ENCODE measurements around the gene SNRNP40.
"Not testable (repeated sequence)": the region's sequence is repeated elsewhere in the genome, so short reads cannot be mapped to it uniquely, and the experiment has no call there.

SNRNP40 gene

DNA sequence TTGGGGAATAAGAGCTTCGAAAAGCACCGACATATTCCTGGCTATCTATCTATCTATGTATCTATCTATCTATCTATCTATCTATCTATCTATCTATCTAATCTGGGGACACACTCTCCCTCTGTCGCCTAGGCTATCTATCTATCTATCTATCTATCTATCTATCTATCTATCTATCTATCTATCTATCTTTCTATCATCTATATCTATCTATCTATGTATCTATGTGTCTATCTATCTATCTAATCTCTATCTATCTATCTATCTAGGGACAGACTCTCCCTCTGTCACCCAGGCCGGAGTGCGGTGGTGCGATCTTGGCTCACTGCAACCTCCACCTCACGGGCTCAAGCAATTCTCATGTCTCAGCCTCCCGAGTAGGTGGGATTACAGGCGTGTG is 14.2 kb downstream of the SNRNP40 start:
- DNase-seq (ENCODE audit: low spot score), result not testable (repeated sequence)

DNA sequence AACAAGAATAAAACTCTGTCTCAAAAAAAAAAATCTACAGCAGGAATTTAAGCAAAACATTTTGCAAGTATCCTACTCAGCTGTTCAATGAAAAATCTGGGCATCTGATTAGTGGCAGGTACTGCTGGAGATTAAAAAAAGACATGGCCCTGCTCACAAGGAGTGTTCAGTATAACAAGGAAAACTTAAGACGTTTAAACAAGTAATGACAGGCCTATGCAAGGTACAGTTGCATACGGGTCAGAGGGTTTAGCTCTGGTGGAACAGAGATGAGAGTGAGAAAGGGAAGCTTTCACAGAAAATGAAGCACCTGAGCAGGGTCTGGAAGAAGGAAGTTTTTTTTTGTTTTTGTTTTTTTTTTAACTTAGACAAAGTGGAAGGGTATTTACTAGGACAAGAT is 23.0 kb downstream of the SNRNP40 start:
- DNase-seq (ENCODE audit: low spot score), result no peak

DNA sequence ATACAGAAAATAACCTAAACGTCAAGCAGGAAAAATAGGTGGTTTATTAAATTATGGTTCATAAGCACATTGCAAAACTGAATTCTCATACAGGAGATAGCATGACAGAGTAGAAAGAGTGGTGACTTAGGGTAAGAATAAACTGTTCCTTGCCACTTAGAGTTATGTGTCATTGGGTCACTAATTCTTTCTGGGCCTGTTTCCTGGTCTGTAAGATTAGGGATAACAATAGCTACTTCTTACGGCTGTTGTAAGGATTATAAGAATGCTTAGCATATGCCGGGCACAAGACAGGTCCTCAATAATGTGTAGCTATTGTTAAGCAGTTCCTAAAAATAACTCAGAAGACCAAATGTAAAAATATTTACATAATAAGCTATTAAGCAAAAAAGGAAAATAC is 24.2 kb downstream of the SNRNP40 start:
- no peak for DNase-seq (ENCODE audit: low spot score)

DNA sequence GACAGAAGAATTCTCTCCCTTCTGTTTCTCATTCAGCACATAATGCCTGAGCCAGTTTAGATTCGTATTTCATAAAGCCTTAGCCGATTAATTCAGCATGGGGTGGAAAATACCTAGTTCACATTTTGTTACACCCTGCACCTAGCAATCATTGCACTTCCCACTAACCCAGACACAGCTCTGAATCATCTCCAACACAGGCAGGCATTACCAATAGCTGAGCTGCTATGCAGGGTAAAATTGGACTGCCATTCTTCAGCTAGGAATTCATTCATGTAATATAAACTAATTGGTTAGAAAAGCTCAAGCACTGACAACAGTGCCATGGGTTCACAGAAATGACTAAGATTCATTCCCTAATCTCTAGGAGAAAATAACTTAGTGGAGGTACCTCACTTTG is 30.0 kb downstream of the SNRNP40 start:
- no peak for DNase-seq (ENCODE audit: low spot score)

DNA sequence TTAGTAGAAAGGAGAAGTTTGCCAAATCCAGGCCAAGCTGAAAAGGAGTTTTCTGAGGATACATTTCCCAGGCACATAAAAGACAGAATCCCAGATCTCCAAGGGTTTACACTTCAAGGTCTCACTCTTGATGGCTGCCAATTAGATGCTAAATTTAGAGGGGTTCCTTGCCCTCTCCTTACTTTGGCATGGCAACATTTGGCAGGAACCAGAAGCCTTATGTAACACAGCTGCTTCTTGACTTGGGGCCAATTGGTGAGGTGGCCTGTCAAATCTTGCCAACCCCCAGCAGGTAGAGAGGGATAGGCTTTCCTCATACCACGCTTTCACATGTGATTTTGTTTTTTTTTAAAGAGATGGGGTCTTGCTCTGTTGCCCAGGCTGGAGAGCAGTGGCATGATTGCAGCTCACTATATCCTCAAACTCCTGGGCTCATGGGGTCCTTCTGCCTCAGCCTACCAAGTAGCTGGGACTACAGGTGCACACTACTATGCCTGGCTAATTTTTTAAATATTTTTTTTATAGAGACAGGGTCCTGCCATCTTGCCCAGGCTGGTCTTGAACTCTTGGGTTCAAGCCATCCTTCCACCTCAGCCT is 31.7 kb downstream of the SNRNP40 start:
- no peak for DNase-seq (ENCODE audit: low spot score)

DNA sequence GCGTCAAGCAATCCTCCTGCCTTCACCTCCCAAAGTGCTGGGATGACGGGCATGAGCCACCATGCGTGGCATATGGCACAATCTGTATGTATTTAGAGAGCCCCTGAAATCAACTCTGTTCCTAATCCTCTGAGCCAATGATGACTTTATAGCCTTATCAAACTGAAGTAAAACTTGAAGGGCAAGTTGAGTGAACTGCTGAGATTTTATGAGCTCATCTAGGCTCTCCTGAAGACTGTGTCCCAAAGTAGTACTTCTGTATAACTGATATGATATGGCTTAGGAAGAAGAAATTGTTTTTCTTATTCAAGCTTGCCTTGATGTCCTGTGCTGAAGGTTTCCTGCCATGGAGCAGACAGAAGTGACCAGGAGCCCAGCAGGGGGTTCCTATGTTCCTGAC is 33.2 kb downstream of the SNRNP40 start:
- no peak for DNase-seq (ENCODE audit: low spot score)

DNA sequence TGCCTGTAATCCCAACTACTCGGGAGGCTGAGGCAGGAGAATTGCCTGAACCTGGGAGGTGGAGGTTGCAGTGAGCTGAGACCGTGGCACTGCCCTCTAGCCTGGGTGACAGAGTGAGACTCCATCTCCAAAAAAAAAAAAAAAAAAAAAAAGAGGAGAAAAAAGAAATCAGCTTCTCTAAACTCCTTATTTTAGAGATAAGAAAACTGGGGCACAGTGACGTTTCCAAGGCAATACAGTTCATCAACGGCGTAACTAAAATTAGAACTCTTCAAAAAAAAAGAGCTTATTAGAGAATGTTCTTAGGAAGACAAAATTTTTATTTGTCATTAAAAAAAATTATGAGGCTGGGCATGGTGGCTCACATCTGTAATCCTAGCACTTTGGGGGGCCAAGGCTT is 34.2 kb downstream of the SNRNP40 start:
- DNase-seq (ENCODE audit: low spot score), result not testable (repeated sequence)

DNA sequence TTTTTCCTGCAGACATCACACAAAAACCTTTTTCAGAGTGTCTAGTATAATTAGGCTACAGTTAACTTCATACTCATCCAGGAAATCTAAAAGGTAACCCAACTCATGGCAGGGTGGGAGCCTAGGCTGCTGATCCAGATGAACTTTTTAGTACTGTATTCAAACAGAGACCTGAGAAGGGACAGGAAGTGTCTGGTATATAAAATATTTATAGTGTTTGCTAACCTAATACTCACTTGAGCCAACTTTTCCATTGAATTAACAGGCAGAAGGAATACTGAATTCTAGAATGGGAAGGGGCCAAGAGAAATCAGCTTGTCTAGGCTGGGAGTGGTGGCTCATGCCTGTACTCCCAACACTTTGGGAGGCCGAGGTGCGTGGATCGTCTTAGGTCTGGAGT is 34.7 kb downstream of the SNRNP40 start:
- no peak for DNase-seq (ENCODE audit: low spot score)

DNA sequence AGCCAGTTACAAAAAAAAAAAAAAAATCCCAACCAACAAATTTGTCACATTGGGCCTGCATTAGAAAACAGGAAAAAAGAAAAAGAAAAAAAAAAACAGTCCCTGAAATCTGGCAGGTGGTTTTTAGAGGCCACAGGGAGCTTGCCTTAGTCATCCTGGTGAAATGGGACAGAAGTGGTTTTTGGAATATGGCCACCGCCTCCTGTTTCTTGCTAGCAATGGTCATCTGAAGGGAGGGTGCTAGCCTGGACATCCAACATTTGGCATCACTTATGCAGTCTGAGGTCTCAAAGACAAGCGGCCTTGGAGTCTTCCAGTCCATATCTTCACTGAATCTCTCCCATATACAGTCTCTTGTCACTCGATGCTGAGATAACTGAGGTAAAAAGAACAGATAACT is 36.8 kb downstream of the SNRNP40 start:
- DNase-seq (ENCODE audit: low spot score), result no peak

DNA sequence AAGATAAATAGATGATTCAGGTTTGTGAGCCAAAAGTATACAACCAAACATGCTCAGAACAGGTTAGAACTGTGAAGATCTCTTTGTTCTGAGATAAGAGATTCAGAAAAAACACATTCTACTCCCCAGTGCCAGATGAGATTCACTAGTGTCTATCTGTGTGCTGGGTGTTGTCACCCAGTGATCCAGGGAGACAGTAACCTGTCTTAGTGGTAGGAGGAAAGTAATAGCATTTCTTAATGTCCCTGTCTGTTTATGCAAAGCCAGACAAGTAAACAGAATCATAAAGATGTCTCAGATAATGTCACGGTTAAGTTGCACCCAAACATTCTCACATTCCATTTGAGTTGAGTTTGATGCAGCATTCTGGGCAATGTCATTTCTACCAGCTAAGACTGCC is 38.0 kb downstream of the SNRNP40 start:
- DNase-seq (ENCODE audit: low spot score), result no peak

DNA sequence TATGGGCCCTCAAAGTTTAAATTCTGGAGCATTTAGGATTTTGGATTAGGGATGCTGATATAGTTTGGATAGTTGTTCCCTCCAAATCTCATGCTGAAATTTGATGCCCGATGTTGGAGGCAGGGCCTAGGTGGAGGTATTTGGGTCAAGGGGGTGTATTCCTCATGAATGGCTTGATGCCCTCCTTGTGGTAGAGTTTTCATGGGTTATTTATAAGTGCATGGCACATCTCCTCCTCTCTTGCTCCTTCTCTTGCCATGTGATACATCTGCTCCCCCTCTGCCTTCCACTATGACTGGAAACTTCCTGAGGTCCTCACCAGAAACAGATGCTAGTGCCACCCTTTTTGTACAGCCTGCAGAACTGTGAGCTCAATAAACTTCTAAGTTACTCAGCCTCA is 39.4 kb downstream of the SNRNP40 start:
- DNase-seq (ENCODE audit: low spot score), result no peak

DNA sequence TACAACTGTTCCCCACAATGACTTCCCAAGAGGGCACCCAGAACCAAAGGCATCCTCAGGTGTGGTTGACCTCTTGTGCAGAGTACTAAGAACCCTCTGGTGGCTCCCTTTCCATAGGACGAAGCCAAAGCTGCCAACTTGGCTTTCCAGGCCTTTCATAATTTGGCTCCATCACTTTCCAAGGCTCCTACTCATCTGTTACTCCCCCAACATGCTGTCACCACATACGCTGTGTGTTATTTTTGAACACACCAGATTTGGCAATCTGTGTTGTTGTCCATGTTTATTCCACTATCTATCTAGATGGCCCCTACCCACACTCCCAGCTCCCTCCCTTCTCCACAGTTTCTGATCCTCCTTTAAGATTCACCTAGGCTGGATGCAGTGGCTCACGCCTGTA is 46.7 kb downstream of the SNRNP40 start:
- DNase-seq (ENCODE audit: low spot score), result no peak

DNA sequence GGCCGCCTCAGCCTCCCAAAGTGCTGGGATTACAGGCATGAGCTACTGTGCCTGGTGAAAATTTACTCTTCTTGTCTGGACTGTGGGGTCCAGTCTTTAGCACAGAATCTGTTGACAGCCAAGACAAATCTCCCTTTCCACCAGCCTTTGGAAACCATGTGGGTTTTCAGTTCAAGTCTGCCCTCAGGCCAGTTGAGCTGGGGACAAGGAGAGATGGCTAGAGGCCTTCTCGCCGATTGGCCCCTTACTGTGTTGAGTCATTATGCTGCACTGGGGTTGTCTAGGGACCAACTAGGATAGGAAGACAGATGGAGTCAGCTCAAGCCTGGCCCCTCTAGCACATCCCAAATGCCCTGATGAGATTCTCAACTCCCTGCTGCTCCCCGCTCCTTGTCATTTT is 48.3 kb downstream of the SNRNP40 start:
- no peak for DNase-seq (ENCODE audit: low spot score)

DNA sequence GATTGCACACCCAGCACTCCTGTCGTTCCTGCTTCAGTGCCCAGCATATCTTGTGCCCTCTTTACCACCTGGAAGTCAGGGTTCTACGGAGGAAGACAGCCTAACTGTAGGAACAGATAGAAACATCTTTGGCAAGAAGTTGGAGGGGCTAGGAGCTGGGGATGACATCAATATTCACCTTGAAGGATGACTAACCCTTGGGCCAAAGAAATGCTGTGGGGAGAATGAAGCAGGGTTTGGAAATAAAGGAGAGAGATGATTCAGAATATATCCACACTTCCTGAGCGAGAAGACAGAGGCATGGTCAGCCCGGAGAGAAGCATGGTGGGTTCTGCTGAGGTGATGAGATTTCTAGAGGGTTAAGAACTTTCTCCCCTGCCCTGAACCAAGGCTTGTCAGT is 52.3 kb downstream of the SNRNP40 start:
- DNase-seq (ENCODE audit: low spot score), result no peak

DNA sequence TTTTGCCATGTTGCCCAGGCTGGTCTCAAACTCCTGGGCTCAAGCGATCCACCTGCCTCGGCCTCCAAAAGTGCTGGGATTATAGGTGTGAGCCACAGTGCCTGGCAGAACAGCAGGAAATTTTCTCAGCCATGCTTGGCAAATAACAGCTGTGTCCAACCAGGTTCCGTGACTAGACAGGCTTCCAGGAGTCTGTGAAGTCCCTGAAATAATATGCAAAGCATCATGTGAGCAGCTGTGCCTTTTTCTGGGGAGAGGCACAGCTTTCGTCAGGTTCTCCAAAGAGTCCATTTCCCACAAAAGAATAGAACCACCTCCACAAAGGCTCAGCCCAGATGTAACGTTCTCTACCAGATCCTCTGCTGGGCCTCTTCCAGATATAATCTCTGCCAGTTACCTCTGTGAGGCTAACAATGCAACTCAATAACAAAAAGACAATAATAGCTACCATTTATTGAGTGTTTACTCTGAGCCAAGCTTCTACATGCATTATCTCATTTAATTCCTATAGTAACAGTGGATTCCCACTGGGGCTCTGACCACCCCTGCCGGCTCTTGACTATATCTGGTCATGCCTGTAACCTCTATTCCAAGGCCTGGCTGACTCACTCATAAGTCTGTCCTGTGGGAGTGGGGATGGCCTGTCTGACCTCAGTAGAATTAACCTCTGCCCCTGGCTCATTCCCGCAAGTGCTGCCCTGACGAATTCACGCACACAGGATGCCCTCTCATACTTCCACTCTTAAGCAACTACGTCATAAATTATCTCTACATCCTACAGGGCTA is 52.9 kb downstream of the SNRNP40 start:
- no peak for DNase-seq (ENCODE audit: low spot score)

DNA sequence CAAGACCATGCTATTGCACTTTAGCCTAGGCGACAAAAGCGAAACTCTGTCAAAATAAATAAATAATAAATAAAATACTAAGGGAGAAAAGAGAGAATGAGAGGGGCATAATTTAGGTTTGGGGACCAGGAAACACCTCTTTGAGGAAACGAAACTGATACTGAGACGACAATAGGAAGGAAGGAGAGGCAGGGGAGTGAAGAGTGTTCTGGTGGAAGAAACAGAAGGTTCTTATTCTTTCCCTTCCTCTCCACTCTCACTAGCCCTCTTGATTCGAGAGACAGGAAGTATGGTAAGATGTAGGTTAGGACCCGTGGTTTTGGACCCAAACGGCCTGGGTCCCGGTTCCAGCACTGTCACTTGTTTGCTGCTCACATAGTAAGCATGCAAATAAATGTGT is 55.3 kb downstream of the SNRNP40 start:
- no peak for DNase-seq (ENCODE audit: low spot score)

DNA sequence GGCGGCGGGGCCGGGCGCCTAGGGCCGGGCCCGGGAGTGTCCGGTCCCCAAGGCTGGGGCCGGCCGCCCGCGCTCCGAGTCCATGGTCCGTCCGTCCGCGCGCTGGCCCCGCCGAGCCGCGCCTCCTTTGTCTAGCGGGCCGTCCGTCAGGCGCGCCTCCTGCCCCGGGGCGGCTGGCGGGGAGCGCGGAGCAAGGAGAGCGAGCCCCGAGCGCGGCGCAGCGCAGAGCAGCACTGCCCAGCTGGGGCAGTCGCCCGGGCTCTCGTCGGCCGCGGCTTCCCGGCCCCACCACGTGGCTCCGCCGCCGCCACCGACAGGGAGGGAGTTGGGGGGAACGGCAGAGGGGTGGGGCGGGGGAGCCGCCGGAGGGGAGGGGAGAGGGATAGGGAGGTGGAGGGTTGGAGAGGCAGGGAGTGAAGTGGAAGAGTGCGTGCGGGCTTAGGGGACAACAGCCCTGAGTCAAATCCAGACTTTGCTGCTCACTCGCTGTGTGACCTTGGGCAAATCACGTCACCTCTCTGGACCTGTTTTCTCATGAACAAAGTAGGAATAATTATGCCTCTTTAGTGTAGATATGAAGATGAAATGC is 56.8 kb downstream of the SNRNP40 start, which contains the start of gene NKAIN1:
TSS of gene NKAIN1 (minus strand) at position 235 of the 589 bp plus-strand sequence. CDS start 340 bp downstream, outside the sequence.
- peak; percentile 44 for DNase-seq (ENCODE audit: low spot score)

DNA sequence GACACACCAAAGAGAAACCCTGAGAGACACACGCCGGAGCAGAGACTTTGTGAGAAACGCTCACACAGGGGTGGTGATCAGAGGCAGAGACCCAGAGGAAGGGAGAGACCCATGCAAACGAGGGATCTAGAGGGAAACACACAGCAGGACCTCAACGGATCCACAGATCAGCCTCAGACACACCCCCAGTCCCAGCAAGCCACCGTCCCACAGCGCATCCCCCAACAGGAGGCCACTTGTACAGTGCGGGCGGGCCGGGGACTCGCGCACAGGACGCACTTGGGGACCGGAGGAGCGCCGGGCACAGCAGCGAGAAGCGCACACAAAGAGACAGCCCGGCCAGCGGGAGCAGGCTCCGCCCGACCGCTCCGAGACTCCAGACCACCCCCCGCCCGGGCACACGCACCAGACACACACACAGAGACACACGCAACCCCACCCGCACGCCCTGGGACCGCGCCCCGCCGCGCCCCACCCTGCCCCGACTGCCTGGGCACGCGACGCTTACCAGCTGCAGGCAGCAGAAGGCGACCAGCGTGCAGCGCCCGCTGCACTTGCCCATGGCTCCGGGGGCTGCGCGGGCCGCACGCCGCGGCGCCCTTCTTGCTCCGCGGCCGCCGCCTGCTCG is 57.5 kb downstream of the SNRNP40 start:
- DNase-seq (ENCODE audit: low spot score), result peak; percentile 54

DNA sequence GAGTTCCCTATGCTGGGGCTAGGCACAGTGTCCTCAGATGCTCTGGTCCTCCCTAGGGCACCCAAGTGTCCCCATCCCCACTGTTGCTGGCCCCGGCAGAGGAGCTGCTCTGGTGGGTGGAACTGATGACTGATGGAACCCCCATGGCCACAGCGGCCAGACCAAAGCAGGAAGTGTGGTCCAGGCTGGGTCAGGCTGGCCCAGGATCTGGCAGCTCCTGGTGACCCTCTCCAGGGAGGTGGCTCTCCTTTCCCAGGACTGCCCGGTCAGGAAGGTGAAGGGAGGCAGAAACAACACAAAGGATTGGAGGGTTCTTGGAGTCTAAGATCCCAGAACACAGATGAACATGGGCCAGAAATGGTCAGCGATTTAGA is 58.0 kb downstream of the SNRNP40 start:
- no peak for DNase-seq (ENCODE audit: low spot score)

DNA sequence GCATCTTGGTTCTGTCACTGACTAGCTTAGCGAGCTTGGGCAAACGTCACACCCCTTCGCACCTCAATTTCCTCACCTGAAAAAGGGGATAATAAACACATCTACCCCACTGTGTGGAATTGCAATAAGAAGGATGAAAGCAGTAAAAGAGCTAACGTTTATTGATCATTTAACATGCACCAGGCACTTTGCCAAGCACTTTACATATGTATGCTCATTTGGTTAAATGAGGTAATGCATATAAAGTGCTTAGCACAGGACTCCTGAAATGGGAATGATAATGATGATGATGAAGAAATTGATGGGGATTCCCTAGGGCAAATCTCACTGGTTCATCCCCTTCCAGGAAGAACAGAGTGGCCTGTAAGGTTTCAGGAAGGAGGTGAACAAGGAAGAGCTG is 61.7 kb downstream of the SNRNP40 start:
- DNase-seq (ENCODE audit: low spot score), result no peak

DNA sequence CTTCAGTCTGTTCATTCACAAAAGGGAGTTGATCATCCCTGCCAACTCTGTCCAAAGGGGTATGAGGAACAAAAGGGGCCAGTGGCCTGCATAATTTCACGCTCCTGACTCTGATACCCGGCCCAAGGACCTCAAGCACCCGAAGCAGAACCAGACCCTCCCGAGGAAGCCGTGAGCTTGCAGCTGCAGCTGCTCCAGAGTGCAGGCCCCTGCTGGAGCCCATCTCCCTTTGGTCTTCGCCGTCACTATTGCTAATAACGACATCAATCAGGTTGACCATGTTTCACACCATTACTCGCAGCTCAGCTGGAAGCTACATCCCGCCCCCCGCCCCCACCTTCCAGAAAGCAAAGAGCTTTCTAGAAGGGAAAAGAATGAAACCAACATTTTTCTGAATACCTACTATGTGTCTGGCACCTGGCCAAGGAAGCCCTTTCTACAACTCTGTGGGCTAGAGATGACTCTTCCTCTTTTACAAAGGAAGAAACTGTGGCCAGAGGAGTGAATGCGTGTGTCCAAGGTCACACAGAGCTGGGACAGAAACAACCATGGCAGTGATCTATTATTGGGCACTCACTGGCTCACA is 62.4 kb downstream of the SNRNP40 start:
- DNase-seq (ENCODE audit: low spot score), result no peak

DNA sequence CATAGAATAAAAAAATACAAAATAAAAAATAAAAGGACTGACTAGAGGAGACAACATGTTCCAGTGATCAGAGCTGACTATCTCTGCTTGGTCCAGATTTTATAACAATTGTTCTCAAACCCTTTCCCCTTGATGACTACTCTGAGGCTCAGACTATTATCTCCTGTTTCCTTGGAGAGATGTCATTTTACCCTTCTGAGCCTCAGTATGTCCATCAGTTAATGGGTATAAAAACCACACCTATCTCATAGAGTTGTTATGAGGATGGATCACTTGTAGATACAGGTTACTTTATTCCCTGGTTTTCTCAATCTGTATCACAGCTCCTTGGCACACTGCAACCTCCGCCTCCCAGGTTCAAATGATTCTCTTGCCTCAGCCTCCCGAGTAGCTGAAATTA is 63.9 kb downstream of the SNRNP40 start:
- DNase-seq (ENCODE audit: low spot score), result no peak

DNA sequence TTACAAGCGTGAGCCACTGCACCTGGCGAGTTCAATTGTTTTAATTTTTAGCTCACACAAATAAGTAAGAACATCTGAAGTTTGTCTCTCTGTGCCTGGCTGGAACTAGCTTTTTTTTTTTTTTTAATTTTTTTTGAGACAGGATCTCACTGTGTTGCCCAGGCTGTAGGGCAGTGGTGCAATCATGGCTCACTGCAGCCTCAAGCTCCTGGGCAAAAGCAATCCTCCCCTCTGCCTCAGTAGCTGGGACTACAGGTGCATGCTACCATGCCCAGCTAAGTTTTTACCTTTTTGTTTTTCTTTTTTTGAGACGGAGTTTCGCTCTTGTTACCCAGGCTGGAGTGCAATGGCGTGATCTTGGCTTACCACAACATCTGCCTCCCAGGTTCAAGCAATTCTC is 64.8 kb downstream of the SNRNP40 start:
- no peak for DNase-seq (ENCODE audit: low spot score)

Data from HuH-7 (cell line).